Measurements from ENCODE around the gene HBS1L.

The HBS1L gene

DNA sequence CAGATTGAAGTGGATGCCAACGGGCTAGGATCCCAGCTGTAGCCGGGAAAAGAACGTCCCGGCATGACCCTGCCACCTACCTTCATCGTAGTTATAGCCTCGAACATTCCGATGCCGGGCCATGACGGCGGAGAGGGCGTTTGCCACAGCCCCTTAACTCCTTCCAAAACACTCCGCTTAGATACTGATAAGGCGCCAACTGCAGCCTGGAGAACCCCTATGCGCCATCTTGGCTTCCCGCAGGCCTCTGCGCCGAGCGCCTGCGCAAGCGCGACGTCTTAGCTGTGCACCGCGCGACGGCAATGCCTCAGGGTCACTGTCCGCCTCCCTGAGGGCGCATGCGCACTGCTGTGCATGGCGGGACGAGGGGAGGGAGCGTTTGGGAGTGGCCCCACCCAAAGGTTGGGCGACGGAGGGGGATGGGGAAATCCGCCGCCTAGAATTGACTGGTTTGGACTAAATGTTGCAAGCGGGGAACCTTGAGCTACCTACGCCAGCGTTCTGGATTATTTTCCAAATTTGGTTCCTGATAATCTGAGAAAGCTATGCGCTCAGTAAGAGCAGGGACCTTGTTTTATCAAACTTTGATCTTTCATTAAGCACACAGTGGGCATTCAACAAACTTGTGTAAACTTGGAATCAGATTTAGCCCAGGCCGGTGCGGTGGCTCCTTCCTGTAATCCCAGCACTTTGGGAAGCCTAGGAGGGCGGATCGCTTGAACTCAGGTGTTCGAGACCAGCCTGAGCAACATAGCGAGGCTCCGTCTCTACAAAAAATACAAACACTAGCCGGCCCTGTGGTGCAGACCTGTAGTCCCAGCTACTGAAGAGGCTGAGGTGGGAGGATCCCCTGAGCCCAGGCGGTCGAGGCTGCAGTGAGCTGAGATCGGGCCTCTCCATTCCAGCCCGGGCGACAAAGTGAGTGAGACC is at the start of gene HBS1L:
Gene HBS1L, minus strand, starts transcription at position 254 of the 930 bp plus-strand sequence. Its CDS starts 131 bp downstream, at position 123.
- DNase-seq: peak; percentile 95

GRCh38 chr6:135104199-135104598 is 49.6 kb upstream of the HBS1L start:
- no peak for DNase-seq

- no peak for DNase-seq
These were observed 47.6 kb upstream of the HBS1L start for GRCh38 chr6:135102191-135102590.

GRCh38 chr6:135097172-135097571 is 42.5 kb upstream of the HBS1L start:
- no peak for DNase-seq

DNA sequence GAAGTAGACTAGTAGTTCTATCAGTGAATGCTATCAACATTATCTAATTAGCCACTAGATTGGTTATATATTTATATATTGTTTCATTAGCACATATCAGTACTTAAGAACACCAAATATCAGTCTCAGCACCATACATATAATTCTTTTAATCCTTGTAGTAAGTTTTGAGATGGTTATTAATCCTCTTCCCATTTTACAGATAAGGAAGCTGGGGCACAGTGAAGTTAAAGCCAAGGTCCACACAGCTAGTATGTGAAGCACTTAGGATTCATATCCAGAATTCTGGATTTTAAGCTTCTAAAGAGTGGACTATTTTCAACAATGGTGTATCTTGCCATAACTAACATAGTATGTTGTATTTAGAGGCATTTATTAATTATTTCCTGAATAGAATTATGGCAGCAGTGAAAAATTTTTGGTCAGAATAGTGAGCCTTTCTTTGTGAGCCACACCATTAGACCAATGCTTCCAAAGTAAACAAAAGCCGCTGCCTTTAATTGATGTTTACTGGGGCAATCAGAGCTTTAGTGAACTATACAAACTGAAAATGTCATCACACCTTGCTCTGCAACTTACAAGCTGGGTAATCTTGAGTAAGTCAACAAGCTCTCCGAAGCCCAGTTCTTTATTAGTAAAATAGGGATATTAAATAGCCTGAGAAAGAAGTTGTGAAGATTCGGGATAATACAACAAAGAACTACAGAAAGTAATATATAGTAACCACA is 41.9 kb upstream of the HBS1L start:
- DNase-seq: no peak

DNA sequence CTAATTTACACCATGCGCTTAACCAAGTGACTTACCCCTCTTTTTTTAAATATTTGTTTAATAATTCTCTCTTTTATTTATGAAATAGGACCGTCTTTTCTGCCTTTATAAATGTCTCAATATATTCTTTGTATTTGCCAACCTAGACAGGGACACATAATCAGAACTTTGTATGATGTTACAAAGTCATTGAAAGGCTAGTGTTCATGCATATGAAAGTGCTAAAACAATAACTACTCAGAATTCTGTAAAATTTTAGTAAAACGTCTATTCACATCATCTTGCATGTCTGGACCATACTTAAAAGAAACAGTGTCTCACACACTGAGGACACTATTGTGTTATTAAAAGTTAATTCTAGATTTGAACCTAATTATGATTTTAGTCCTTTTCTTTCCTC is 41.1 kb upstream of the HBS1L start:
- no peak for DNase-seq

DNA sequence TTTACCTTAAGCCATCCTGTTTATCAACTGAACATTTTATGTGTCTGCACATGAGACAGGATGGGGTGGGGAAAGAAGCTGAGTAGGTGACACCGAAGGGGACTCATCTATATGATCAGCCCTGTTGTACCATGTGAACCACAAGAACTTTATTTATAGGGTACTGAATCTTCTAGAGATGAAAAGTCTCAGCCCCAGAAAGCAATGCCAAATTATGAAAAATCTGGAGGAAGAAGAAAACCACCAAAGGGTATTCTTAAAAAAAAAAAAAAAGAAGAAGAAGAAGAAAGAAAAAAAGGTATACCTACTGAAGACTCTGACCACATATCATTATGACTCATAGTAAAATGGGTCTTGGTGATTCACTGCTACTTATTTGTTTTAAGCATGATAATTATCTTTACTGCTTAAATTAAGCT is 39.8 kb upstream of the HBS1L start:
- no peak for DNase-seq

GRCh38 chr6:135093578-135093977 is 39.0 kb upstream of the HBS1L start:
- no peak for DNase-seq

- no peak for DNase-seq
These were observed 38.1 kb upstream of the HBS1L start for GRCh38 chr6:135092724-135093123.

GRCh38 chr6:135090819-135091218 is 36.2 kb upstream of the HBS1L start:
- no peak for DNase-seq

DNA sequence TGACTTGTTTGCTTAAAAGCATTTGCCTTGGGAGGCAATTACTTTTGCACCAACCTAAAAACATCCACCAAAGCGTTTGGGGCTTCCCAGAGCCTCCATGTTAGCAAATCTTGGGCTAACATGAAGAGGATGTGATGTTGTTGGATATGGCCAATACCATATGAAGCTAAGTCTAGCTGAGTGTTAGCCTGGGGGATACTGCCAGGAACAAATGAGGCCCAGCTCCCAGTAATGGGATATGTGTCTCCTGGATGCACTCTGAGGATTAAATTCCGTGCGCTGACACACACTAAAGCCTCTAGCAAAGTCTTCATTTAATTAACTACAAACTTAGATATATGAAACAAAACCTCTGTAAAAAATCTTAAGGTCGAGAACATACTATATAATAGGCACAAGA is 35.3 kb upstream of the HBS1L start:
- no peak for DNase-seq

DNA sequence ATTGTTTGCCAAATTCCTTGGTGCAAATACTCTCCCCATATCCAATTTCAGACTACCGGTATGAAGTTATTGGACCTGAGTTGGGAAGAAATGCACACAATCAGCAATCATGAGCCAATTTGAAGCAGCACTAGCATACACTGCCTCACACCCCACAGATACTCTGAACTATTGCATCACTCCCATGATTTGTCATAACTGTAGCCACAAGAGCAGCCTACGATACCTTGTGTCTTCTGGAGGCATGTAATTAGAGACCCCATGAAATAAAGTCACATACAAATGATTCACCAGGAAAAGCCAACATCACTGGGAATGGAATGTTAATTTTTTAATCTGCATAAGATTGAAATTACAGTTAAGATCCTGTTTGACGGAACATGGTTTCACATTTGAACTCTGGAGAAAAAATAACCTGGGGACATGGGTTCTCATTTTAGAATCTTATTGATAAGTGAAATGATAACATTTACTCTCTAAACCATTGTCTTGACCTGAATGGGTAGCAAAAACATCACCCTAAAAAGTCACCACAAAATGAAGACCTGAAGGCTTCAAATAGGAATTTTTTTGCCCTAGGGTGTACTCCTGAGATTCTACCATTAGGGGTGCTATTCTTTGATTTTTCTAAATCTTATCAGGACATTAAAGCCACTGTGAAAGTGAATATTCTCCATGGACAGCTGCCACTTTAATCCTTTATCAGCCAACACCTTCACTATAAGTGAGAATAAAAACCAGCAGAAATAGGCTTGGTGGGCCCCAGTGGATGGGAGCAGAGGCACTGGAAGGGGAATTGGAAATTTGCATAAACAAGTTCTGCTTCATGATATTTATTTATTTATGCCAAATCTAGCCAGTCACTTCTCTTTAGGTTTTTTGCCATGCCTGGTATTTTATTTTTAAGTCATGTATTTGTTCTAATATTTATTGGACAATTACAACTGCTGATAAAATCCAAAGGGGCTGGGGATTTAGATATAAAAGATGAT is 34.5 kb upstream of the HBS1L start:
- peak; percentile 60 for DNase-seq

- DNase-seq: peak; percentile 15
These were observed 33.7 kb upstream of the HBS1L start for GRCh38 chr6:135088281-135088680.

- peak; percentile 50 for DNase-seq
These were observed 33.2 kb upstream of the HBS1L start for GRCh38 chr6:135087803-135088202.

GRCh38 chr6:135087403-135087802 is 32.8 kb upstream of the HBS1L start:
- peak; percentile 11 for DNase-seq

DNA sequence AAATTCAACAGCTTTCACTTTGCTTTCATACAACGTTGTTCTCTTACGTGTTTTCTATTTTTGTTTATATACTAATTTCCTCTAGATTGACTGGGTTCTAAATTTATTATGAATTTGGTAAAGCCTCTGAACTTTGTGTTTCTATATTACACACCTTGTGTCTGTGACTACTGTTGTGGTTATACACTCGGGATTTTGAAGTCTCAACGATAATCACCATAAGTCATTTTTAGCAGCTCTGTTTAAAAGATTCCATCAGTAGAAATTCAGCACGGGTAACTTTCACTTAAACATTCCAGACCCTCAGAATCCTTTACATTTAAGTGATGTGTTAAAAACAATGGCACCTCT is 31.8 kb upstream of the HBS1L start:
- DNase-seq: no peak

- DNase-seq: no peak
These were observed 31.2 kb upstream of the HBS1L start for GRCh38 chr6:135085700-135086413.

DNA sequence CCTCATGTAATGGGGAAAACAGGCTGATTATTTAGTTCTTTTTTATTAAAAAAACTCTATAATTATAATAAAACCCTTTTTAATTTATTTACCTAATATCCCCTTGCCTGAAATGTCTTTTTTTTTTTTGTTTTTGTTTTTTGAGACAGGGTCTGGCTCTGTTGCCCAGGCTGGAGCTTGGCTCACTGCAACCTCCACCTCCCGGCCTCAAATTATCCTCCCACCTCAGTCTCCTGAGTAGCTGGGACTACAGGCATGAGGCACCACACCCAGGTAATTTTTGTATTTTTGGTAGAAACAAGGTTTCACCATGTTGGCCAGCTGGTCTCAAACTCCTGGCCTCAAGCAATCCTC is 30.3 kb upstream of the HBS1L start:
- no peak for DNase-seq

DNA sequence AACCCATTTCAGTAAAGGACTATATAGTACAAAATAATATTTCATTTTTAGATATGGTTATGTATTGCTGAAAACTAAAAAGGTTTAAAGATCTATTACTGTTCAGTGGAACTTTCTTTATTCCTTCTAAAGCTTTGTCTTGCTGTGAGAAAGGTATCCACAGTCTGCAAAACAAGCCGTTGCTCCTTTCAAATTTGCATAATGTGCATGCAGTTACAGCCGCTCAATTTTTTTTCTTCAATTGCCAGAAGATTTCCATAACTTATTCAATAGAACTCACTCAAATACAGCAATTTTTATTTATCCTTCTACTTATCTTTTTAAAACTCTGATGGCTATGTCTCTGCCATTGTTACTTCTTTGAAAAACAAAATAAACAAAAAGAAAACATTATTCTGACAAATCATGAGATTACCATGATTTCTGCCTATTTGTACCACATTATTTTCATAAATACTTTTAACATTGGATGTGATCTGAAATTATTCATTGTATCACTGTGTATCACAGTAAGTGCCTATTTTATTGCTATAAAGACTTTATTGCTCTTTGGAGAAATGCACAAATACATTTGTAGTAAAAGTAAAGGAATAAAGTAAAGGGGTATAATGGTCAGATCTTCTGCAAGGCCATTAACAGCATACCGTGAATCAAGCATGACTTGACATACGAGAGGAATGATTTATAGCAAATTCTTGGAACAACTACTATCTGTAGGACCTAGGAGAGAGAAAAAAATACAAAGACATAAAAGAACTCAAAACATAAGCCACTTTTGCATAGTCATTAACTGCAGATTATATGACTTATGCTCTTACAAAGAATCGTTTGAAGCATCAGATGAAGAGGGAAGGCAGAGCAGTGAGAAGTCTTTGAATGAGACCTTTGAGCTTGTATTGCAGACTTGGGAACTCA is 29.6 kb upstream of the HBS1L start:
- DNase-seq: no peak

DNA sequence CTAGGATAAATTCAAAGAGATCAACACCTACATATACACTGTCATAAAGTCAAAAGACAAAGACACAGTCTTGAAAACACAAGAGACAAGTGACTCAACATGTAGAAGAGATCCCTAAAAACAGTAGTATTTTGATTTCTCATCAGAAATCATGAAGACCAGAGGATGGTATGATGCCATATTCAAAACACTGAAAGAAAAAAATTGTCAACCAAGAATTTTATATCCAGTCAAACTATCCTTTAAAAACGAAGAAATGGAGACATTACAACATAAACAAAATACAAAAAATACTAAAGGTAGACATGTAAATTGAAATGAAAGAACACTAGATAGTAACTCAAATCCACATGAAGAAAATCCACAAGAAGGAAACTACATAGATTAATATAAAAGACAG is 27.3 kb upstream of the HBS1L start:
- no peak for DNase-seq

DNA sequence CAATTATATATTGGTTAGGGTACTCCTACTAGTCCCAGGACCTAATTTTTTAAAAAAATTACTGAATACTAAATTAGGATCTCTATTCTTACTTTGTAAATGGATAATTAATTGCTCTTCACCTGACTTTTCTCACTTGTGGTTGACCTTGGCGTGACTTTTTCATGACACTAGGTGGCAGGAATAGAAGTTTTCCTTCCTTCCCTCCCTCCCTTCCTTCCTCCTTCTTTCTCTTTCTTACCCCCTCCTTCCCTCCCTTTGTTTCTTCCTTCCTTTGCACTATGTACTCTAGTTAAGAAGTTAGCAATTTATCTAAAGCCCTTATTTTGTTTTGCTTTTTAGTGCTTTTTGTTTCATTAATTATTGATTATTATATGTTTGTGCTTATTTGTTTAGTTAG is 20.4 kb upstream of the HBS1L start:
- no peak for DNase-seq
